HUDEP-2 (cell line): ENCODE measurements around the gene STIM1.

Experiments used
- DNase-seq, 76 experiments: peaks; one replicate each; lab custom pipeline; 2025; ENCODE audit not compliant: unreplicated experiment in 76 of 76; lab: John Stamatoyannopoulos, UW

Gene STIM1

GRCh38 chr11:3853899-3854659 is 1.4 kb upstream of the STIM1 start:
- DNase-seq = peak in 59 of 76 experiments; percentile 18 to 75 (median 49)

- peak in 1 of 76 experiments; percentile 75 for DNase-seq
Observed at GRCh38 chr11:3854660-3854976, 846 bp upstream of the STIM1 start.

- DNase-seq = peak in 22 of 76 experiments; percentile 11 to 58 (median 38)
Observed at GRCh38 chr11:3855808-3856491, 486 bp downstream of the STIM1 start.

GRCh38 chr11:3856856-3857553 is 1.5 kb downstream of the STIM1 start:
- DNase-seq = no peak

GRCh38 chr11:3857628-3858027 is 2.2 kb downstream of the STIM1 start:
- DNase-seq = no peak

- DNase-seq = peak in 39 of 76 experiments; percentile 12 to 68 (median 31)
Observed at GRCh38 chr11:3859373-3859881, 4.0 kb downstream of the STIM1 start.

GRCh38 chr11:3860375-3860774 is 4.9 kb downstream of the STIM1 start:
- no peak for DNase-seq

- peak in 36 of 76 experiments; percentile 4 to 60 (median 34) for DNase-seq
Observed at GRCh38 chr11:3860898-3861393, 5.5 kb downstream of the STIM1 start.

GRCh38 chr11:3861683-3862082 is 6.2 kb downstream of the STIM1 start:
- no peak for DNase-seq

- peak in 48 of 76 experiments; percentile 7 to 74 (median 34) for DNase-seq
Observed at GRCh38 chr11:3865388-3866193, 10.1 kb downstream of the STIM1 start.

- peak in 13 of 76 experiments; percentile 8 to 41 (median 18) for DNase-seq
Observed at GRCh38 chr11:3866206-3866605, 10.7 kb downstream of the STIM1 start.

GRCh38 chr11:3866836-3867208 is 11.4 kb downstream of the STIM1 start:
- no peak for DNase-seq

GRCh38 chr11:3867209-3868091 is 12.0 kb downstream of the STIM1 start:
- DNase-seq = peak in 67 of 76 experiments; percentile 22 to 87 (median 53)

- DNase-seq = no peak
Observed at GRCh38 chr11:3873712-3874349, 18.4 kb downstream of the STIM1 start.

- DNase-seq = no peak
Observed at GRCh38 chr11:3876613-3877012, 21.1 kb downstream of the STIM1 start.

- DNase-seq = no peak
Observed at GRCh38 chr11:3877364-3878257, 22.1 kb downstream of the STIM1 start.

GRCh38 chr11:3878258-3878584 is 22.8 kb downstream of the STIM1 start:
- no peak for DNase-seq
